Stimulated activated CD4-positive, alpha-beta T cell treated with anti-CD3 and anti-CD28 coated beads, TNF-alpha, amount 100 ng/mL, for 24 hours (primary cell): ENCODE results near the gene UNC5C.

Experiments used
- DNase-seq, 3 experiments: peaks; one replicate each; pipeline ENCODE4 v3.0.0-alpha.2; 2020; ENCODE audit warnings: low read depth in 3 of 3

Gene UNC5C

DNA sequence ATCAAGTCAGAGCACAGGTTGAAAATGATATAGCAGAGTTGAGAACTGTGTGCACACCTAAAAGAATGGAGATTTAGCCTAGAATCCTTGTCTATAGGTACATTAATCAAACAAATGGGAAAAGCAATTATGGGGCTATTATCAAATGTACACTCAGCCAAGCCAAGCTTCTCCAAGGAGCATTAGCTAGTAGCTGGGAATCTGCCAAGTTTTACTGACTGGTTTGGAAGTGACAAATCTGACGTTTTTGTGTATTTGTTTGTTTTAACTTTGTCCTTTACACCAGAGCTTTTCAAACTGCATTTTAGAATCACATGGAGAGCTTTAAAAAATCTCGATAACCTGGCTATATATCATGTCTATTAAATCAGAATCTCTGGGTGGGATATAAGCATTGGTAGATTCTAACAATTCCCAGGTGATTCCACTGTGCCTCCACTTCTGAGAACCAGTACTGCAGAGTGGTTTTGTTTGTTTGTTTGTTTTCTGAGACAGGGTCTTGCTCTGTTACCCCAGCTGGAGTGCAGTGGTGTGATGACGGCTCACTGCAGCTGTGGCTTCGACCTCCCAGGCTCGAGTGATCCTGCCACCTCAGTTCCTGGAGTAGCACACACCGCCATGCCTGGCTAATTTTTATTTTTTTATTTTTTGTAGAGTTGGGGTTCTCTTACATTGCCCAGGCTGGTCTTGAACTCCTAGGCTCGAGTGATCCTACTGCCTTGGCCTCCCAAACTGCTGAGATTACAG is 279.8 kb downstream of the UNC5C start:
- DNase-seq: no peak

DNA sequence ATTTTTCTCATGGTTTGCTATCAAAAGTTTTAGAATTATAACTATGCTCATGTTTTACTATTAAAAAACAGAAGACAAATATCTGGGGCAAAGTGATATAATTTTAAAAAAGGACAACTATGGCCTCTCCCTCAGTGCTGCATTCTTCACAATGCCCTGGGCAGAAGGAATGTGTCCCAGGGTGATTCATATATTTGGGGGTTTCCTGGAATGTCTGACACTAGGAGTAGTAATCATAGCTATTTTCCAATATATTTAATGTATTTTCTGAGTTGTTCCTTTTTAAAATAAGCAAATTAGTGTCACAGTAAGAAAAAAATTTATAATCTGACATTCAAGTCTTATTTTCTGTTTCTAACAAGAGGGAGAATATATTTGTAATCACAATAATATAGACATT is 281.7 kb downstream of the UNC5C start:
- no peak for DNase-seq

DNA sequence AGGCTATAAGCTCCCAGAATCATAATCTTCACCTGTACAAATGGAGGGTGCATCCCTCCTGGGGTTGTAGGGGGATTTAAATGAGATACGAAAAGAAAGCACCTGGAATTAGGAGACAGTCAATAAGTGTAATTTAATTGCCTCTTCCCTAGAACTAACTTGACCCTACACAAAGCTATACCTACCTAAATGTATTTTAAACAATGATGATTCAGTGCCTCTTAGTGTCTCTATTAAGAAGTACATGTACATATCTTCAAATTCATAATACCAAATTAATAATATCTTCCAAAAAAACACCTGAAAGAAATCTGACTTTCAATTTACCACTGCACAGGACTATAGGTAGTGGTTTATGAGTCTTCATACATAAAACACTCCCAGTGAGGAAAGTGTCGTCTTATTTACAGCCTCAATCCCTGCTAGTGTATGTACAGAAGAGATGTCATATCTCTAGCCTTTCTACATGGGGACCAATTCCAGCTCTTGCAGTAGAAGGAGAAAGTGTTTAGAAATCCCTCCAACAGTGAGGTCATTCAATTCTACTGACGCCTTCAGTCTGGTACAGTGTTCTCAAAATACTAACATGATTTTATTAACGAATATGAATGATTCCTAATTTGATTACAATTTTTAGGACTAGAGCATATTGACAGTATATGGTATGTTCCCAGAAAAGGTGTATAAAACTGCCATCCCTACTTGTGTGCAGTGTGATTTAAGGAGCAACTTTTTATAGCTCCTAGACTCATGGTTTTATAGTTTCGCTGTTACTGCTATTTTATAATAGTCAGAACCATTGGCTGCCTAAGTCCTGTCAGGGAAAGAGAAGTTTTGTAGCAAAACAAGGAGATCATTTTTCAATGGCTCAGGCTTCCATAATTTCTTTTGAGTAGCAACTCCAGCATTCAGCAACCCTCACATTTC is 282.7 kb downstream of the UNC5C start:
- DNase-seq: no peak

DNA sequence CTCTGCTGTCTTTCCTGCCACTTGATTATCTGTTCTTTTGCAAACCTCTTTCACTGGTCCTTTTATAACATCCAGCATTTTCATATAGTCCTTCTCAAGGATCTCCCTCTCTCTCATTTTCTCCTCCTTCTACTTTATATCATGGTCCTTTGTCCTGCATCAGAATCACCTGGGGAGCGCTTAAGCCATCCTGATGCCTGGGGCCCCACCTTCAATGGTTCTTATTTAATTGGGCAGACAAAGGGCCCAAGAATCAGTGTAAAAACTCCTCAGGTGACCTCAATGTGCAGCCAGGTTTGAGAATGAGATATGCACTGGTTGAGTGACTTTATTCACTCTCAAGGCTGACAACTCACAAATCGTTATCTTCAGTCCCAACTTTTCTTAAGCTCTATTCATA is 283.9 kb downstream of the UNC5C start:
- DNase-seq: no peak

GRCh38 chr4:95263960-95264359 is 284.8 kb downstream of the UNC5C start:
- no peak for DNase-seq

GRCh38 chr4:95263391-95263790 is 285.4 kb downstream of the UNC5C start:
- DNase-seq: no peak

DNA sequence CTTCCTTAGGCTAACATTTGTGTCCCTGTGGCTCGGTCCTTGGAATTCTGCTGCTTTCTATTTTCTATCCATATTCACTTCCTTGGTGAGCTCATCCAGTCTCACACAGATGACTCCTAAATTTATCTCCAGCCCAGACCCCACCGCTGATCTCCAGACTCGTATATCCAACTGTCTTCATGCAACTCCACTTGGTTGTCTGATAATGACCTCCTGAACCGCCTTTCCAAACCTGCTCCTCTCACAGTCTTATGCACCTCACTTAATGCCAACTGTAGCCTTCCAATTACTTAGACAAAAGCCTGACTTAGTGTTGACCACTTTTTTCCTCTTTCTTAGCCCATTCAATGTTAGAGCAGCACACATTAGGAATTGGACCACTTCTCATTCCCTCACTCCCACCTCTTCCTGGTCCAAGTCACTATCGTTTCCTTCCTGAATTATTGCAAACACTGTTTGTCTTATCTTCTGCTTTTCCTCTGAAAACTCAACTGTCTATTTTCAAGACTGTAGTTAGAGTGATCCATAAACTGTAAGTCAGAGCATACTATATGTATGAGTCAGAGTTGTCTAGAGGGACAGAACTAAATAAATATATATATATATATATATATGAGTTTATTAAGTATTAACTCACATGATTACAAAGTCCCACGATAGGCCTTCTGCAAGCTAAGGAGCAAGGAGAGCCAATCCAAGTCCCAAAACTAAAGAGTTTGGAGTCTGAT is 292.5 kb downstream of the UNC5C start:
- no peak for DNase-seq

GRCh38 chr4:95255396-95256107 is 293.2 kb downstream of the UNC5C start:
- no peak for DNase-seq

DNA sequence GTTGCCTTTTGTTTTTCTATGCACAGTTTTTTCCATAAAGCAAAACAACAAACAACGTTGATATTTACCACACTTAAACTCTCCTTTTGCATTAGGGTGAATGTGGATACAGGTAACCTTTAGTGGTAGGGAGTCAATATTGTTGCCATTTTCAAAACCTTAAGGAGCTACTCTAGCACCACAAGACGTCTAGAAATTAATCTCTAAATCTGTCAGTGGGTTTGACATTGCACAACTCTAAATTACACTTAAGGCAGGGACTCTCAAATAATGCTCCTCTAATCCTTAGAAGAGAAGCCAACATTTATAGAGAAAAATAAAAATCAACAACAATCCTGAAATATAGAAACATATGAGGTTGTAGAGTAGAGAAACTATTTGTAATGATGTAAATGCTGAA is 297.2 kb downstream of the UNC5C start:
- no peak for DNase-seq

DNA sequence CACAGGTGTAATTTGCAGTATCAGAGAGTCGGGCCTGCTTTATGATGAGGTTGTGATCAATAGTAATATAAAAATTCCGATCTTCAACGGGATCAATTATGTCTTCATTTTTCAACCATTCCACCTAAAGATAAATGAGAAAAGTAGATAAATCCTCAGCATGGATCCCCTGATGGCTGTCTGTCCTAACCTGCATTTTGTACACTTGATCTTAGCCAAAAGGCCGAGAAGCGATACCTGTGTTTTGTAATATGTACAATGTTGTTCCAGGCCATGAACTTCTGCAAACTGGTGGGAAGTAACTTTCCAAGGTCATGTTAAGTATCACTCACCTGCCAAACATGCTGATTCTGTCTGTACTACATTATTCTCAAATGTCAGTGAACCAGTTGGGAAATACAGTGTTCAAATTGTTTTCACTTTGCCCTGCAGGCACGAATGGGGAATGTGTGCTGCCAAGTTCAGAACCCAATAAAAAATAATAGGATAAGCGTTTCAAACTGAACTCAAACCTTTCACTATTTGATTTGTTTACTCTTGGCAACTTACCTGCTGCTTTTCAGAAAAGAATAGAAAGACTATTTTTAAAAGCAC is 298.1 kb downstream of the UNC5C start:
- no peak for DNase-seq

DNA sequence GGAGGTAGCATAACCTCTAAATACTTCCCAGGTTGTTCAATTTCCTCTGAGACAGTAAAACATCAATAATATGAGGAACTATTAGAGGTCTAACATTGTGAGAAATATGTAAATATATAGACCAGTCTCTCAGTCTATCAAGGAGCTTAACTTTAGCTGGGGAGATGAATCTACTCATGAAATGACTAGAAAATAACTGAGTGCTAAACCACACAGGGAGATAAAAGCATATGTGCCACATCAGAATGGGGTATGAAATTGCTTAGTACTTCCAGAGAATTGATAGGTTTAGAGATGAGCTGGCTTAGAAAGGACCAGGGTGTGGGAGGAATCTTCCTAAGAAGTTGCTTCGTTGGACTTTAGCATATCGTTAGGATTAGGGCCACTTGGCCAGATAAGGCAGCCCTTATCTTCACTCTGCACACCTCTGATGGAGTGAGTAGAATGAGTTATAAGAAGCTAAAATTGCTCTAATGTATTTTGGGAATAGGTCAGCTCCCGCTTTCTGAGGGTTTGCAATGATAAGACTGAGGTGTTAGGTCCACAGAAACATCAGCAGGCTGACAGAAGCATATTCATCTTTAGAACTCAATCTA is 299.2 kb downstream of the UNC5C start:
- DNase-seq: no peak

DNA sequence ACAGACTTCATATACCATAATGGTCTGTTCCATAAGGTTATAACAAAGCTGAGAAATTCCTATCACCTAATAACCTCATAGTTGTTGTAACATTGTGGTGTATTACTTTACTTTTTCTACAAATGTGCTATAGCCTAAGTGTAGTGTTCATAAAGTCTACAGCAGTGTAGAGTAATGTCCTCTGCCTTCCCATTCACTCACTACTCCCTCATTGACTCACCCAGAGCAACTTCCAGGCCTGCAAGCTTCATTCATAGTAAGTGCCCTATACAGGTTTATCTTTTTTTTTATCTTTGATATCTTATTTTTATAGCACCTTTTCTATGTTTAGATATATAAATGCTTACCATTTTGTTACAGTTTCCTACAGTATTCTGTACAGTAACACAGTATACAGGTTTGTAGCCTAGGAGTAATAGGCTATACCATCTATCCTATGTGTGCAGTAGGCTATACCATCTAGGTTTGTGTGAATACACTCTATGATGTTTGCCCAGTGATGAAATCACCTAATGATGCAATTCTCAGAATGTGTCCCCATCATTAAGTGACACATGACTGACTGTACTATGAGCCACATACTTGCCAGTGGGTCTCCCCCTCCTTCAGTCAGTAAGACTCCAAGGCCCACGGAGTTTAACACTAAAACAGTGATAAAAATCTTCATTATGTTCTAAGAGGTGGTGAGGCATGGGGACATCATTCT is 299.9 kb downstream of the UNC5C start:
- DNase-seq: no peak

GRCh38 chr4:95243892-95244291 is 304.9 kb downstream of the UNC5C start:
- DNase-seq: no peak

GRCh38 chr4:95238554-95238953 is 310.2 kb downstream of the UNC5C start:
- no peak for DNase-seq

DNA sequence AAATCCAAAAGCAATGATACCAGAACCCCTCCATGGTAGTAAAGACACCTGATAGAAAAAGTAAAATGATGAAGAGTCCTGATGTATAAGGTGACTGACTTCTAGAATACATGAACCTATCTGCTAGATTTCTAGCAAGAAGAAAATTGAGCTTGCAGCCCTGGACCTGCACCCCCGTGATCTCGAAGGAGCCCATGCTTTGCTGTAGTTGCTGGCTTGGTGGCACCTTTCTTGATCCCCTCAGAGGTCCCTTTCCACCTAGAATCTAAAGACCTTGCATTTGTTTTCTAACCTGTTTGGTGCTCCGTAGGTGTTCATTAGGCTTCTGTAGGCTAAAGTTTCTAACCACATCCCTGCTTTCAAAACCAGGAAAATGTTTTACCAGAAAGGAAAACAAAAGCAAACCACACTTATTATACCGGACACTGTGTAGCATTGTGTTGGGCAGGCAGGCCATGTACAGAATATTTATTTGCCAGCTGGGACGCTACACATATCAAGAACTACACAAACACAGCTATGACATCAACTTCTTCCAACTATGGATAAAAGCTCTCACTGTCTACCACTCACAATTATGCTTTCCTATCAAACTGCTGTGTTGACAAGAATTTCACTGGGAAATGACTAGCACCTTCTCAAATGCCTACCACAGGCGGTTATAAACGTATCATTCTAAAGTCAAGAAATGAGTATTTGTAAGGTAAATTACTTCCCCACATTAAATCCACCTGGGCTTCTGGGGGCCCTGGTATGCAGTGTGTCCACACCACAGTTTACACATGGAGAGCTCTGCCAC is 316.2 kb downstream of the UNC5C start:
- no peak for DNase-seq

DNA sequence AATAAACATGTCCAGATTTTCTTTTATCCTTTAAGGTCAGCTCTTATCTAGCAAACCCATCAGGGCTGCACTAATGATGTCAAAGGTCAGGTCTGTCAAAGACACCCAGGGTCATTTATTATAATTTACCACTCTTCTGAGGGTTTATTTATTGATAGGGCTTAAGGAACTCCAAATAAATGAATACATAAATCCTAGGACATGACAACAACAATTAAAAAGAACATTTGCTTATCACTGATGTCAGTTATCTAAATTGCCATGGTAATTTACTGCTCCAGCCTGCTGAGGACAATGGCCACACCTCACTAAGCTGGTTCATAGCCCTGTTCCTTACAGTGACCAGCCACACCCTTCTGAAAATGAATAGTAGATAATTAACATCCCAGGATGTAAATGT is 317.1 kb downstream of the UNC5C start:
- no peak for DNase-seq

DNA sequence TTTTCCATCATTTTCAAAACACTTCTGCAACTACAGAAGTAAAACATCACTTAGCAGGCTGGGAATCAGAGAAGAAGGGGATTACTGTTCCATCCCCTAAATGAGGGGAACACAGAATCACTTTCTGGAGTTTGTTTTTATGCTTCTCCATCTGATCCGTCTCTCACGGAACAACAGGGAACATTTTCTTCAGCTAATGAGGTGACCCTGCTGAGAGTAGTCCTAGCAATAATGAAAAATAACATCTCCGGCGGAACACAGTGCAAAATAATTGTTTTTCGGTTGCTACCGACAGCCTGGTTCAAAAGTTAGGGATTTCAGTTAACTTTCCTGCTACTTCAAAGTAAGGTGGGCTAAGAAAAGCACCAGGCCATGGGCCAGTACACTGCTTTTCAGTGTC is 322.9 kb downstream of the UNC5C start:
- no peak for DNase-seq

DNA sequence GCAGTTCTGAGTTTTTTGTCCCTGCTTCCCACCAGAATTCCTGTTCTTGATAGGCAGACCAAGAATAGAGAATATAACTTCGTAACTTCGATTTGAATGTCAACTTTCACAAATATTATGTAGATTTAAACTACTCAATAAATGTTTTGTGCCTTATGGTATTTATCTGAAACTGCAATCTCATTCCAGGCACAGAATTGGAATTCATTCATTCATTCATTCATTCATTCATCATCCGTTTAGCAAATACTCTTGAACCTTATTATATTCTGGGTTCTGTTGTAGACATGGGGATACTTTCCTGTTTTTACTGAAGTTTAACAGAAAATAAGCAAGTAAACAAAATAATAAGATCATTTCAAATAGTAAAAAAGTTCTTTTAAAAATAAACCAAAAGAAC is 324.4 kb downstream of the UNC5C start:
- no peak for DNase-seq
